ENCODE data around the gene ATF1.
A peak's percentile ranks its signal among the peaks of the same experiment; 100 is the strongest.
"Not testable (repeated sequence)": the region's sequence is repeated elsewhere in the genome, so short reads cannot be mapped to it uniquely, and the experiment has no call there.

Gene ATF1

DNA sequence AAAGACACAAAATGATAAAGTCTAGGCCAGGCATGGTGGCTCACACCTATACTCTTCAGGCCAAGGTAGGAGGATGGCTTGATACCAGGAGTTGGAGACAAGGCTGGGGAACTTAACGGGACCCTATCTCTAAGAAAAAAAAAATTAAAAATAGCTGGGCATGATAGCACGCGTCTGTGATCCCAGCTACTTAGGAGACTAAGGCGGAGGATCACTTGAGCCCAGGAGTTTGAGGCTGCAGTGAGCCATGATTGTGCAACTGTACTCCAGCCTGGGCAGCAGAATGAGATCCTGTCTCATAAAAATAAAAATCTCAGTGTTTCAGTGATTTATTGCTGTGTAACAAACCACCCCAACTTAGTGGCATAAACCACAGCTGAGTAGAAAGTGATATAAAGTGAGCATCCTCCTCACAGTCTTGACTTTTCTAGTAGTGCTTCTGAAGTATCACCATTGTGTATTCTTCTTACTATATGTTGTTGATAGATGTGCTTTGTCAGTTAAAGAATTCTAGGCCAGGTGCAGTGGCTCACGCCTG lies 10.6 kb upstream of the ATF1 start:
- peak in 1 of 2 experiments; percentile 48 for DNase-seq

DNA sequence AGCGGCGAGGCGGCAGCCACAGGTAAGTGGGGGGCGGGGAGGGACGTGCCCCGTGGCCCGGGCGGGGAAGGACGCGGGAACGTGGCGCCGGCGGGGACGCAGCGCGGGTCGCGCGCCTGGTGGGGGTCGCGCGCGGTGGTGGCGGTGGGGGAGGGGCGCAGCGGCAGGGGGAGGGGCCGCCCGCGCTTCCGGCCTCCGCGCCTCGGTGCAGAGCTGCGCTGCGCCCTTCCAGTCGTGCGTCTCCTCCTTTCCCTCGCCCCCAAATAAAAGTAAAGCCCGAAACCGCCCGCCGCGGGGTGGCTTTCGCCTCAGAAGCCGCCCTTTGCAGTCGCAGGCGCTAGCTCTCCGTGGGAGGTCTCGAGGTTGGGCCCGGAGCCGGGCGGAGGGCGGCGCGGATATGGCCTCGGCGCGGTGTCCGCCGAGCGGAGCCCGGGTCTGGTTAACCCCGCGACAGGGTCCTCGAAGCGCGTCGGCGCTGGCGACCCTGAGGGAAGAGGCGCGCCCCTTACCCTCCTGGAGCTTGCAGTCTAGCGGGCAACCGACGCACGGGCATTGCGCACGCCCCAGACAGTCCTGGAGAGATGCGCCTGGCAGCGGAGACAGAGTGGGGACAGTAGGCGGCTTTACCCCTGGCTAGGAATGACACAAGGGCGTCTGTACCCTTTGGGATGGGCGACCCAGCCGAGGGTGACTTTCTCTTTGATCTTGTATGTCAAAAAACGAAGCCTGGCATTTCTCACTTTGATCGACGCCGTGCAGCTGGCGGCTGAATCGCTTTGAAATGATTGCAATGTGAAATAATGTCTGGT lies 589 bp downstream of the ATF1 start:
- DNase-seq, result peak in 1 of 2 experiments; percentile 41

DNA sequence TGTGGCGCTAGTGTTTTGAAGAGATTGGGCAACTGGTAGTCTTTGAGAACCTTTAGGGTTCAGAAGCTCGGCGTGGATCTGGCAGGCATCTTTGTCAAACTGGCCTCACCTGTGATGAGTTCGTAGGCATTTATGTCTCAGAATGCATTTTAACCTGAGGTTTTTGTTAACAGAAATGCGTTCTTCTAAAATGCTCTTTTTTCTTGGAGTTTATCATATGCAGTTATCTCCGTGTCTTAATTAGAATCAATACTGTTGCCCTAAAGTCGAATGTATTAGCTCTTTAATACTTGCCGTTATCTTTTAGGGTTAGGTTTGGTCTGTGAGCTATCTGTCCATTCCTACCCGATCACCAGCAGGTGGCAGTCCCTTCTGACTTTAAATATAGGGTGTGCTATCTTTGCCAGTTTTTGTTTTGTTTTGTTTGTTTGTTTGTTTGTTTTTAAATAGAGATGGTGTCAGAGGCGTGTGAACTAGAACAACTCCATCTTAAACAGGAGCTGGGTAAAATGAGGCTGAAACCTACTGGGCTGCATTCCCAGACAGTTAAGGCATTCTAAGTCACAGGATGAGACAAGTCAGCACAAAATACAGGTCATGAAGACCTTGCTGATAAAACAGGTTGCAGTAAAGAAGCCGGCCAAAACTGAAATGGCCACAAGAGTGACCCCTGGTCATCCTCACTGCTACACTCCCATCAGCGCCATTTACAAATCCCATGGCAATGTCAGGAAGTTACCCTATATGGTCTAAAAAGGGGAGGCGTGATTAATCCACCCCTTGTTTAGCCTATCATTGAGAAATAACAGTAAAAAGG lies 1.4 kb downstream of the ATF1 start:
- peak in 1 of 2 experiments; percentile 41 for DNase-seq

DNA sequence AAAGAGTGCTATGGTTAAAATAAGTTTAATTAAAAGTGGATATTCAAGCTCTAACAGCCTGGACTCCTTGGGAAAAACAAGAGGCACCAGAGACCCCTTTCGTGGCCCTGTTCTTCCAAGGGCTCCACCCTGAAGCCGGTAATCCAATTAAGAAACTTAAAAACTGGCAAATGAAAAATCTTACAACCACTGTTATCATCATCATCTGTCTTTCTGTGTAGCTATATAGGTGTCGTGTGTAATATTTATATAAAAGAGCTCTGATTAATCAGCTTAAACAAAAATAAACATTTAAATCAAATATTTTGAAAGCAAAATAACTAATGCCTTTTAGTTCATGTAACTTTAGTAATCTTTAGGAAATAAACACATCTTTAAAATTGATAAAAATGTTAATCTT lies 4.5 kb downstream of the ATF1 start:
- DNase-seq, result no peak

DNA sequence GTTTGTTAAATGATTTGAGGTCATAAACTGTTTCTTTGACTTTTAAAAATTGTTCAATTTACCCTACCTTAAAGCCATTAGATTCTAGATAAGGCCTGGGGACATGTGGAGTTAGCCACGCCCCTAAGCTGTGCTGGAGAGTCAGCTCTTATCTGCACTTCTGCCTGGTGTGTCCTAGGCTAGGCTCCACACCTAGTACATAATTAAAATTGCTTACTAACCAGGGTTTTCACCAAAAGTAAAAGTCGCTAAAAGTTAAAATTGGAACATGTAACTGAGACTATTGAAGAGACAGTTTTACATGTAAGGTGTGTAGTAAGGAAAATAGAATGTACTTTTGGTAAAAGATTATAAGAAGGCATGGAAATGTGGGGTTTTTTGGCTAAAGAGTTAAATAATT lies 4.9 kb downstream of the ATF1 start:
- not testable (repeated sequence) for DNase-seq

DNA sequence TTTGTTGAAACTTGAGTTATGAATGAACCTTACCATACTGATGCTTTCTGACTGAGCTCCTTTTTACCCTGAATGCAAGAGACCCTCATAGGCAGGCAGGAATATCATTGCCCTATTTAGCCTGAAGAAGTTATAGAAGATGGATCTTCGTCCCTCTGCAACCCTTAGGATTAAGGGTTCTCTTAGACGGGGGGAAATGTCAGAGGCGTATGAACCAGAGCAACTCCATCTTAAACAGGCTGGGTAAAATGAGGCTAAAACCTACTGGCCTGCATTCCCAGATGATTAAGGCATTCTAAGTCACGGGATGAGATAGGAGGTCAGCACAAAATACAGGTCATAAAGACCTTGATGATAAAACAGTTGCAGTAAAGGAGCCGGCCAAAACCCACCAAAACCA lies 7.5 kb downstream of the ATF1 start:
- no peak for DNase-seq

DNA sequence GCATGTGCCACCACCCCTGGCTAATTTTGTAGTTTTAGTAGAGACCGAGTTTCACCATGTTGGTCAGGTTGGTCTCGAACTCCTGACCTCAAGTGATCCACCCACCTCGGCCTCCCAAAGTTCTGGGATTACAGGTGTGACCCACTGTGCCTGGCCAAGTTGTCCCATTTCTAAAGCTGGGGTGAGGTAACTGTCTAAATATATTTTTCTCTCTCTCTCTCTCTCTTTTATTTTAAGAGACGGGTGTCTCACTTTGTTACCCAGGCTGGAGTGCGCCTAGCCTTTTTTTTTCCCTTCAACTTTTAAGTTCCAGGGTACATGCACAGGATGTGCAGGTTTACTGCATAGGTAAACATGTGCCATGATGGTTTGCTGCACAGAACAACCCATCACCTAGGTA lies 8.6 kb downstream of the ATF1 start:
- no peak for DNase-seq

DNA sequence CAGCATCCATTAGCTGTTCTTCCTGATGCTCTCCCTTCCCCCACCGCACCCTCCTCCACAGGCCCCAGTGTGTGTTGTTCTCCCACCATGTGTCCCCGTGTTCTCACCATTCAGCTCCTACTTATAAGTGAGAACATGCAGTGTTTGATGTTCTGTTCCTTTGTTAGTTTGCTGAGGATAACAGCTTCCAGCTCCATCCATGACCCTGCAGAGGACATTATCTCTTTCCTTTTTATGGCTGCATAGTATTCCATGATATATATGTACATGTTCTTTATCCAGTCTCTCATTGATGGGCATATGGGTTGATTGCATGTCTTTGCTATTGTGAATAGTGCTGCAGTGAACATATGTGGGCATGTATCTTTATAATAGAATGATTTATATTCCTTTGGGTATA lies 9.0 kb downstream of the ATF1 start:
- no peak for DNase-seq

DNA sequence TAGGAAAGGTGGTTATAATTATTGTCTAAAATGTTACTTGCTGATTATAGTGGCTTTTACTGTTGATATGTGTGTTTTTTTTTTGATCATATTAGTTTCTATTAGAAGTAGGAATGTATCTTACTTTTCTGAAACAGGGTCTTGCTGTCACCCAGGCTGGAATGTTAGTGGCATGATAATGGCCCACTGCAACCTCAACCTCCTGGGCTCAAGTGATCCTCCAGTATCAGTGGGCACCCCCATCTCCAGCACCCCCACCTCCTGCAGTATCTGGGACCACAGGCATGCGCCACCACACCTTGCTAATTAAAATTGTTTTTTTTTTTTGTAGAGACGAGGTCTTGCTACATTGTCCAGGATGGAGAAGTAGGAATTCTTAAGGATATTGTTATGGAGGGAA lies 11.3 kb downstream of the ATF1 start:
- DNase-seq, result no peak

DNA sequence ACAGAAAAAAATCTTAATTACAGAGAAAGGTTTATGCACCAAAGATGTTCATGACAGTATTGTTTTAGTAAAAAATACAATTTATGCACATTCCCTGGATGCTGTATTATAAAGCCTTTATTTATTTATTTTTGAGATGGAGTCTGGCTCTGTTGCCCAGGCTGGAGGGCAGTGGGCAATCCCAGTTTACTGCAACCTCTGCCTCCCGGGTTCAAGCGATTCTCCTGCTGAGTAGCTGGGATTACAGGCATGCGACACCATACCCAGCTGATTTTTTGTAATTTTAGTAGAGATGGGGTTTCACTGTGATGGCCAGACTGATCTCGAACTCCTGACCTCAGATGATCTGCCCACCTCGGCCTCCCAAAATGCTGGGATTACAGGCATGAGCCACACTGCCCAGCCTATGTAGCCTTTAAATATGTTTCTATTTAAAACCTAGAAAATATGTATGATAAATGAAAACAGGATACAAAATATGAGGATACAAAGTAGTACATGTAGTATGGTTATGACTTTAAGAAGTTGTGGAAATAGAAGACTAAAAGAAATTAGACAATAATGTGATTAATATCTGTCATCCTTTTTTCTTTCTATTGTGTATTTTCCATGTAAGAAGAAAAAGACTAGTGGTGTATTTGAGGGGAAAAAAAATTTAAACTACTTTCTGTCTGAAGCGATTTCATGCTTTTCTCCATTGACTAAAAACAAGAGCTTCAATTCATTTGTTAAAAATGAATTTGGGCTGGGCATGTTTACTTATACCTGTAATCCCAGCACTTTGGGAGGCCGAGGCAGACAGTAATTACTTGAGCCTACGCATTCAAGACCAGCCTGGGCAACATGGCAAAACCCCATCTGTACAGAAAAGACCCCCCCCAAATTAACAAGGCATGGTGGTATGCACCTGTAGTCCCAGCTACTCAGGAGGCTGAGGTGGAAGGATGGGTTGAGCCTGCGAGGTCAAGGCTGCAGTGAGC lies 13.1 kb downstream of the ATF1 start:
- DNase-seq, result no peak

DNA sequence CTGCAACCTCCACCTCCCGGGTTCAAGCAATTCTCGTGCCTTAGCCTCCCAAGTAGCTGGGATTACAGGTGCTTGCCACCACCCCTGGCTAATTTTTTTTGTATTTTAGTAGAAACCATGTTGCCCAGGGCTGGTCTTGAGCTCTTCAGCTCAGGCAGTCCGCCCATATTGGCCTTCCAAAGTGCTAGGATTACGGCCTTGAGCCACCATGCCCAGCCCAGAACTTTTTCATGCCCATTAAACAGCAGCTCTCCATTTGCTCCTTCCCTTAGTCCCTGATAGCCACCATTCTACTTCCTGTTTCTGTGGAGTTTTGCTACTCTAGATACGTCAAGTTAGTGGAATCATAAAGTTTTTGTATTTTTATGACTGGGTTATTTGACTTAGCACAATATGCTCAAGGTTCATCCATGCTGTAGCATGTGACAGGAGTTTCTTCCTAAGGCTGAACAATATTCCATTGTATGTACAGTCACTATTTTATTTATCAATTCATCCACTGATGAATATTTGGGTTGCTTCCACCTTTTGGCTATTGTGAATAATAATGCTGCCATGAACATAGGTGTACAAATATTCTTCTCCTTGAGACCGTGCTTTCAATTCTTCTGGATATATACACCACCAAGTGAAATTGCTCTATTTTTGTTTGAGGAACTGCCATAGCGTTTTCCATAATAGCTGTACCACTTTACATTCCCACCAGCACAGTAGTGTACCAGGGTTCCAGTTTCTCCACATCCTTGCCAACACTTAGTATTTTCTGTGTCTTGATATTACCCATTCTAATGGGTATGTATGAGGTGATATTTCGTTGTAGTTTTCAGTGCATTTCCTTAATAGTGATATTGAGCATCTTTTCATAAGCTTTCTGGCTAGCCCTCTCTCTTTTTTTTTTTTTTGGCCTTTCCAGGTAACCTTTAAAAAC lies 15.0 kb downstream of the ATF1 start:
- no peak for DNase-seq

DNA sequence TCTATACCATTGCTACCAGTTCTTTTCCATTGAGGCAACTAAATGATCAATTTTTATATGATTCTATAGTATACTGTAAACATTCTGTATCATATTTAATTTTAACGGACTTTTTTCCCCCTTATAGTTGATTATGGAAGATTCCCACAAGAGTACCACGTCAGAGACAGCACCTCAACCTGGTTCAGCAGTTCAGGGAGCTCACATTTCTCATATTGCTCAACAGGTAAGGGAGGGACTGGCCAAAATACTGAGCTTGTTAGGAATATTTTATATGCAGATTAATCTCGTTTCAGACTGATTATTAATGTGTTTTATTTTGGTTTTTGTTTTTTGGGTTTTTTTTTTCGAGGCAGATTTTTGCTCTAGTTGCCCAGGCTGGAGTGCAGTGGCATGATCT lies 16.1 kb downstream of the ATF1 start:
- no peak for DNase-seq

DNA sequence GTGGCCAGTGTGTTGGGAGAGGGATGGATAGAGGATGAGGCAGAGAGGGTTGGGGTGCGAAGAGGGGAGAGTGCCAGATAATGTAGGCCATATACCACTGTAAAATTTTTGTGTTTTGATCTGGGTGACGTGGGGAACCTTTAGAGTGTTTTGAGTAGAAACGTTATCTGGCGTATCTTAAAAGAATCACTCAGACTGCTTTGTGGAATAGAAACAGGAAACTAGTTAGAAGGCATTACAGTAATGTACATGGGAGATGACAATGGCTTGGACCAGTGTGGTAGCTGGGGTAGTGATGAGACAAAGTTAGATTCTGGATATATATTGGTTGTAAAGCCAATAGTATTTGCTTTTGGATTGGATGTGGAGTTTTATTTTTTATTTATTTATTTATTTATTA lies 20.6 kb downstream of the ATF1 start:
- no peak for DNase-seq

DNA sequence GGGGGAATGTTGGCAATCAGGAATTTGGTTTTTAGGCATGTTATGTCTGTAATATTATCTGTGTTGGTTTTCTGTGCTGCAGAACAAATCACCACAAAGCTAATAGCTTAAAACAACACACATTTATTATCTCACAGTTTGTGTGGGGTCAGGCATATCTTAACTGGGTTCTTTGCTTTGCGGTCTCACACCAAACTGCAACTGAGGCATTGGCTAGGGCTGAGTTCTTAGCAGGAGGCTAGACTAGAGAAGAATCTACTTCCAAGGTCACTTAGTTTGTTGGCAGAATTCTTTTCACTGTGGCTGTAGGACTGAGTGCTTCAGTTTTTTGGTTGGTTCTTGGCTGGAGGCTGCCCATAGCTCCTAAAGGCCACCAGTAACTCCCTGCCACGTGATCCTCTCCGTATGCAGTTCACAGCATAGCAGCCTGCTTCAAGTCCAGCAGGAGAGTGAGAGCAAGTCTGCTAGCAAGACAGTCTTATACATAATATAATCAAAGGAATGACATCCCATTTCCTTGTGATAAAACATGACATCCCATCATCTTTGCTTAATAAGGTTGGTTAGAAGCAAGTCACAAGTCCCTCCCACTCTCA lies 21.6 kb downstream of the ATF1 start:
- DNase-seq, result no peak

DNA sequence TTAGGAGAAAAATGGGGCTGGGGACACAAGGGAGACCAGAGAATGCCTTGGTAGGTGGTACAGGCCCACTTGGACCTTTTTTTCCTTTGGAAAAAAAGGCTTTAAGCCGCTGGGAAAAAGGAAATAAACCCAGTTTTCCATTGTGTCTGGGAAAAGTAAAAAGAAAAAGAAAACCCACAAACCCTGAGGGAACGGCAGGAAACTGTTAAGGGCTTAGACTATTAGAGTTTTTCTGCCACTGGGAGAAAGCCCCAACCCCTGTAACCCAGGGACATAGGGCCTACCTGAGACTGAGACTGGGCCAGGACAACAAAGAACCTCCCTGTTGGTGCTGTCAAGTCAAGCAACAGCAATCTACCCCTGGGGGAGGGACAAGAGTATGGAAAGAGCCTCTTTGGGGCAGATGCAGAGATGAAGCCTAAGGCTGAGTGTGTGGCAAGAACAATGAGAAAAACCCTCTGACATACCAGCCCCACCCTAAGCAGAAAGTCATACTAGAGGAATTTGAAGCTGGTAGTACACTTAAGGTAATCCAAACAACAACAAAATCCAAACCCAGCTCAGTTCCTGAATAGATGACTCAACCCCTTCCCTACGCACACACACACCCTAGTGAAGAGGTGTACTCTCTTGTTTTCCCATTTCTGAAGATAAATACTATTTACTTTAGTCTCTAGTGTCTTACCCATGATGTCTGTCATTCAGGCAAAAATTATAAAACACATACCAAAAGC lies 22.8 kb downstream of the ATF1 start:
- DNase-seq, result no peak

DNA sequence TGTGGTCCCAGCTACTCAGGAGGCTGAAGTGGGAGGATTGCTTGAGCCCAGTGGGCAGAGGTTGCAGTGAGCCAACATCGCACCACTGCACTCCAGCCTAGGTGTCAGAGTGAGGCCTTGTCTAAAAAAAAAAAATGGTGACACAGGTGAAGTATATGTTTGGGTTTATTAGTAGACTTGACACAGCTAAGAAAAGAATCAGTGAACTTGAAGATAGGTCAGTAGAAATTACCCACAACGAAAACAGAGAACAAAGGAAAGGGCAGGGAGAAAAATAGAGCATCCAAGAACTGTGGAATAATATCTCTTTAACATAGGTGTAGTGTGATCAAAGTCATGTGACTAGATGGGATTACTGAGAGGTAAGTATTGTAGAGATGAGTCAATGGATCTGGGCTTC lies 23.7 kb downstream of the ATF1 start:
- DNase-seq, result no peak

DNA sequence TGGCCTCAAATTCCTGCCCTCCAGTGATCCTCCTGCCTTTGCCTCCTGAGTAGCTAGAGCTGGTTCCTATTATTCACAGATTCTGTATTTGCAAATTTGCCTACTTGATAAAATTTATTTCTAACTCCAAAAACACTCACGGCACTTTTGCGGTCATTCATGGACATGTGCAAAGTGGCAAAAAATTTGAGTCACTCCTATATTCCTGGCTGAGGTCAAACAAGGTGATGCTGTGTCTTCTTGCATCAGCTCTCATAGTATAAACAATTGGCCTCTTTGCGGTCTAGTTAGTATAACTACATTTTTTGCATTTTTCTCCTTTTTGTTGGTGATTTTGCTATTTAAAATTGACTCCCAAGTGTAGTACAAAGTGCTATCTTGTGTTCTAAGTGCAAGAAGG lies 24.7 kb downstream of the ATF1 start:
- no peak for DNase-seq

DNA sequence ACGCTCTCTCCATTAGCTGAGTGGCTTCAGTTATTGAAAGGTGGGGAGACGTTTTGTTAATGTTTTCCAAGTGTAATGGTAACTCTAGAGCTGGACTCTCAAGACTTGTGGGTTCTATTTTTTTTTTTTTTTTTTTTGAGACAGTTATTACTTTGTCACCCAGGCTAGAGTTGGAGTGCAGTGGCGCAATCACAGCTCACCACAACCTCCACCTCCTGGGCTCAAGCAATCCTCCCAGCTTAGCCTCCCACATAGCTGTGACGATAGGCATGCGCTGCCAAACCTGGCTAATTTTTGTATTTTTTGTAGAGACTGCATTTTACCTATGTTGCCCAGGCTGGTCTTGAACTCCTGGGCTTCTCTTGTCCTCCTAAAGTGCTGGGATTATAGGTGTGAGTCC lies 26.2 kb downstream of the ATF1 start:
- DNase-seq, result no peak

DNA sequence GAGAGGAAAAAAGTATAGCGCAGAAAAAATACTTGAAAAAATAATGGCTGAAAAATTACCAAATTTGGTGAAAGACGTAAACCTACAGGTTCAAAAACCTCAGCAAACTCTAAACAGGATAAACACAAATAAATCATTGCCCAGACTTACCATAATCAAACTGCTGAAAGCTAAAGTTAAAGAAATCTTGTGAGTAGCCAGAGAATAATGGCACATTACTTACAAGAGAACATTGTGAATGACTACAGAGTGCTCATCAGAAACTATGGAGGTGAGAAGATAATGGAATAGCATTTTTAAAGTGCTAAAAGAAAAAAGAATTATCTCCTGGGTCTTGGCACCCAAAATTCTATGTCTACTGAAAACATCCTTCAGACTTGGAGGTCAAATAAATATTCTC lies 36.0 kb downstream of the ATF1 start:
- DNase-seq, result no peak

DNA sequence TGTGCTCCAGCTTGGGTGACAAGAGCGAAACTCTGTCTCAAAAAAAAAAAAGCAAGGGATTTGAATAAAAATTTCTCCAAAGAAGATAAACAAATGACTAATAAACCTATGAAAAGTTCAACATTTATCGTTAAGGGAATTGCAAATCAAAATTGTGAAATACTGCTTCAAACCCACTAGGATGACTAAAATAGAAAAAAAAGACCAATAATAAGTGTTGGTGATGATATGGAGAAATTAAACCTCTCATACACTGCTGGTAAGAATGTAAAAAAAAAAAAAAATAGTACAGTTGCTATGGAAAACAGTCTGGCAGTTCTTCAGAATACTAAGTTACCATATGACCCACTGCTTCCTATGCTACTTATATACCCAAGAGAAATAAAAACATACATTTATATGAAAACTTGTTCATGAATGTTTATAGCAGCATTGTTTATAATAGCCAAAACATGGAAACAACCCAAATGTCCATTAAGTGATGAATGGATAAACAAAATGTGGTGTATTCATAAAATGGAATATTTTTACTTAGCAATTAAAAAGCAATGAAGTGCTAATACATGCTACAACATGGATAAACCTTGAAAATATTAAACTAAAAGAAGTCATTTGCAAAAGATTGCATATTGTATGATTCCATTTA lies 39.5 kb downstream of the ATF1 start:
- DNase-seq, result no peak
